IPS-18c (cell line): ENCODE data around the gene SLAMF1.
"Not testable (repeated sequence)": the region's sequence is repeated elsewhere in the genome, so short reads cannot be mapped to it uniquely, and the experiment has no call there.

ENCODE experiments used
- H3K4me3 ChIP-seq: 2 replicates; pipeline ENCODE4 v1.7.0; 2013; ENCODE audit warnings: low read depth, mild to moderate bottlenecking, low read length, moderate library complexity; ENCODE audit not compliant: insufficient read depth
- H3K9me3 ChIP-seq: one replicate; pipeline ENCODE4 v1.6.1; 2013; ENCODE audit warnings: mild to moderate bottlenecking, low read length, moderate library complexity; ENCODE audit not compliant: control insufficient read depth, insufficient read depth

SLAMF1 gene

DNA sequence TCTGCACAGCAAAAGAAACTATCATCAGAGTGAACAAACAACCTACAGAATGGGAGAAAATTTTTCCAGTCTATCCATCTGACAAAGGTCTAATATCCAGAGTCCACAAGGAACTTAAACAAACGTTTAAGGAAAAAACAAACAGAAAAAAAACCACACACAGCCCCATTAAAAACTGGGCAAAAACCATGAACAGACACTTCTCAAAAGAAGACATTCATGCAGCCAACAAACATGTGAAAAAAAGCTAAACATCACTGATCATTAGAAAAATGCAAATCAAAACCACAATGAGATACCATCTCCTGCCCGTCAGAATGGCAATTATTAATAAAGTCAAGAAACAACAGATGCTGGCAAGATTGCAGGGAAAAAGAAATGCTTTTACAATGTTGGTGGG lies 84.1 kb downstream of the SLAMF1 start:
- not testable (repeated sequence) for H3K4me3 ChIP-seq, H3K9me3 ChIP-seq

DNA sequence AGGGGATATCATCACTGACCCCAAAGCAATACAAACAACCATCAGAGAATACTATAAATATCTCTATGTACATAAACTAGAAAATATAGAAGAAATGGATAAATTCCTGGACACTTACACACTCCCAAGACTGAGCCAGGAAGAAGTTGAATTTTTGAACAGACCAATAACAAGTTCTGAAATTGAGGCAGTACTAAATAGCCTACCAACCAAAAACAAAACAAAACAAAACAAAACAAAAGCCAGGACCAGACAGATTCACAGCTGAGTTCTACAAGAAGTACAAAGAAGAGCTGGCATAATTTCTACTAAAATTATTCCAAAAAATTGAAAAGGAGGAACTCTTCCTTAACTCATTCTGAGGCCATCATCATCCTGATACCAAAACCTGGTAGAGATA lies 86.0 kb downstream of the SLAMF1 start:
- no peaks in the 10 kb centered on the region for H3K9me3 ChIP-seq

DNA sequence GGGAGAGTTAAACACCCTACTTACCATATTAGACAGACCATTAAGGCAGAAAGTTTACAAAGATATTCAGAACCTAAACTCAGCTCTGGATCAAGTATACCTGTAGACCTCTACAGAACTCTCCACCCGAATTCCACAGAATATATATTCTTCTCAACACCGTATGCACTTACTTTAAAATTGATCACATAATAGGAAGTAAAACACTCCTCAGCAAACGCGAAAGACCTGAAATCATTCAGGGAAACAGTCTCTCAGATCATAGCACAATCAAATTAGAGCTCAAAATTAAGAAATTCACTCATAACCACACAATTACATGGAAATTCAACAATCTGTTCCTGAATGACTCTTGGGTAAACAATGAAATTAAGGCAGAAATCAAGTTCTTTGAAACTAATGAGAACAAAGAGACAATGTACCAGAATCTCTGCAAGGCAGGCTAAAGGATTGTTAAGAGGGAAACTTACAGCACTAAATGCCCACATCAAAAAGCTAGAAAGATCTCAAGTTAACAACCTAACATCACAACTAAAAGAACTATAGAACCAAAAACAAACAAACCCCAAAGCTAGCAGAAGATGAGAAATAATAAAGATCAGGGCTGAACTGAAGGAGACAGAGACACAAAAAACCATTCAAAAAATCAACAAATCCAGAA lies 86.7 kb downstream of the SLAMF1 start:
- Histone ChIP-seq H3K9me3 (no peaks in the 10 kb centered on the region), H3K4me3 (no peak overlapping the region)

More for the DNA sequence above, 86.0 kb downstream of the SLAMF1 start:
- no peak overlapping the region for H3K4me3 ChIP-seq

- not testable (repeated sequence) for H3K4me3 ChIP-seq, H3K9me3 ChIP-seq
Observed at GRCh38 chr1:160559437-160559836, 87.4 kb downstream of the SLAMF1 start.

- Histone ChIP-seq H3K4me3 (no peak overlapping the region), H3K9me3 (no peaks in the 10 kb centered on the region)
Observed at GRCh38 chr1:160558660-160559380, 88.0 kb downstream of the SLAMF1 start.
